Posterior cingulate gyrus (tissue), 11 donors: ENCODE results near the gene SDK1.
"Not testable (repeated sequence)": the region's sequence is repeated elsewhere in the genome, so short reads cannot be mapped to it uniquely, and the experiment has no call there.

Source experiments
- DNase-seq, 10 donors: peaks; one replicate each; pipeline versions ENCODE4 v3.0.0 to v3.0.0-alpha.2; 2020 to 2021; ENCODE audit warnings: mixed read lengths in 3 of 10
- intact Hi-C: fragments of 100-400 bp; cut with DNase I; formaldehyde crosslinking; loops from one replicate; pipeline ENCODE4 v1.15.1; 2023

SDK1 gene

DNA sequence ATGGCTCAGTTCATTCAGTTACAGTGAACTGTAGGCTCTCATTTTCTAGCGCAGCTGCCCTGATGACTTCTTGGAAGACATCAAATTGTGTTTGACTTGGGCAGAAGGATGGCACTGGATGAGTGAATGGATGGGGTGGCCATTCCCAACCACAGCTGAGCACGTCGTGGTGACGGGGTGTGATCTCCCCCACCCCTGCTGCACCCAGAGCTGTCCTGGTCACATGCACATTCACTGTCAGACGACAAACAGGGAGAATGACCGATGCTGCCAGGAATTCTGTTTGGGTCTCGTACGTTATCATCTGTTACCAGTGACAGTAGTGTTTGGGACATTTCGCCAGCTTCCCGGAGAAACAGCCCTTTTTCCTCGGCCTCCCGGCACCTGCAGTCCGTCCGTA, 623.2 kb downstream of the SDK1 start:
- intact Hi-C loops: no loop called here
- peak in 1 of 10 donors; percentile 14 for DNase-seq

DNA sequence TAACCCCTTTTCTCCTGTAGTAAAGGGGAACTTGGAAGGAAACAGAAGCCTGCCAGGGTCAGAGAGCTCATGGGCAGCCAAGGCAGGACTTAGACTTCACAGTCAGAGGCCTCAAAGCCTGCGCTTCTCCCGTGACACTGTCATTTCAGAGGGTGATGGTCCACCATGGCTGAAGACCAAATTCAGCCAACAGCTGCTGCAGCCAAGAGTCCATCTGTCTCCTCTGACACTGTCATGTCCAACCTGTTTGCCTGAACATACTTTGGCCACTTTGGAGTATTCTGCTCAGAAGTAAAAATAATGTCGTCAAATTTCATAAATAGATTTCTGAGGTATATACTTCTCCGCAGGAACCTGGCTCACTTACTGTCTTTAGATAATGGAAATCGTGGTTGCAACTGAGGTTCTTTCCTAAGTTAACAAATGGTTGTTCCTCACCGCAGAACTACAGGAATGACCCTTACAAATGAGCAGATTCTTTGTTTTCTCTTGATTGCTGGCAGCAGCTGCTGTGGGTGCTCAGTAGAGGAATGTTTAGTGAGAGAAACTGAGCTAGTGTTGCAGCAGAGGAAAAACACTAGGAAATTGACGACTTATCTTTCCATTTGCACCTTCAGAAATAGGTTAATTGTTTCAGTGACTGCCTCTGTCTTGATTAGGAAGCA, 626.5 kb downstream of the SDK1 start:
- intact Hi-C loops: no loop called here
- no peak for DNase-seq

DNA sequence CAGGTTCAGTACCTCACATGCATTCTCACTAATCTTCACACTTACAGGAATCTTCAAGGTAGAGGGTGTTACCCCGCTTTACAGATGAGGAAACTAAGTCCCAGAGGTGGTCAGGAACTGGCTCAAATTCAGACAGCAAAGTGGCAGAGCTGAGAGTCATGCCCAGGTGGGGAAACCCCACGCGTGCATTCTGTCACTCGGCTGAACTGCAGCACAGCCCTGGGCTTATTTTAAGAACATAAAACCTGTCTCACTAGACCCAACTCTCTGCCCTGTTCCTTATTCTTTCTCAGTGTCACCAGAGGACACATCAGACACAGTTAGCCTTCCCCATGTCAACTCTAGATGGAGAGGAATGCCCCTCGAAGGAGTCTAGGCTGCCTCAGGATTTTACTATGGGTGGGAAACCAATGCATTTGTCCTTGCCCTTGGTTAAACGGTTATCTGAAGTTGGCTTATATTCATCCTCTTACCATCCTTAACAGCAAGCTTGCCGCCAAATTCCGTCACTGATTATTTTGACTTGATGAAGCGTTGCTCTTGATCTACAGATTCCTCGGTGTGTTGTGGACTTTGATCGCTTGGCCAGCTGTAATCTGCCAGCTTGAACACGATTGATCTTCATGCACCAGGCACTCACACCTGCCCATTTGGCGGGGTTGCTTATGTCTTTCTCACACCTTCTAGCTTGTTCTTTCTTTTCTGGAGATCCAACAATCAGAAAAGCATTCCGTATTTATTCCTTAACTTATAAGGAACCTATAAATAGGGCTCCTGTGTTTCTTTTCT, 627.9 kb downstream of the SDK1 start:
- intact Hi-C loops: no loop called here
- no peak for DNase-seq

DNA sequence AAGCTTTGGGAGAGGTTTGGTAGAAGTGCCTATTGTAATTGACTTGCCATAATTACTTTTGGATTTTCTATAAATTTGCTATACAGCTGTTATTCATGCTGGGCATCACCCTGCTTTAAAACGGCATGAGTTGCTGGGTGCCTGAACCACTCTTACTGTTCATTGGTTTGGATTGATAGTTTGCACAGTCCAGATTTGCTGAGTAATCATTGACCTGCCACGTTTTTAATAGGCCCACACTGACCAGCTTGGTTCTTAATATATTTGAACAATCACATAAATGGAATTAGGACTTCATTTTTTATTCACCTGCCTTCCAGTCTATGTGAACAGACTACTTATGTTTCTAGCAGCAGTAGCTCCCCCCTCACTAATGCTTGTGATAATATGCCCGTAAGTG, 630.8 kb downstream of the SDK1 start:
- DNase-seq: no peak
- intact Hi-C loops: no loop called here

DNA sequence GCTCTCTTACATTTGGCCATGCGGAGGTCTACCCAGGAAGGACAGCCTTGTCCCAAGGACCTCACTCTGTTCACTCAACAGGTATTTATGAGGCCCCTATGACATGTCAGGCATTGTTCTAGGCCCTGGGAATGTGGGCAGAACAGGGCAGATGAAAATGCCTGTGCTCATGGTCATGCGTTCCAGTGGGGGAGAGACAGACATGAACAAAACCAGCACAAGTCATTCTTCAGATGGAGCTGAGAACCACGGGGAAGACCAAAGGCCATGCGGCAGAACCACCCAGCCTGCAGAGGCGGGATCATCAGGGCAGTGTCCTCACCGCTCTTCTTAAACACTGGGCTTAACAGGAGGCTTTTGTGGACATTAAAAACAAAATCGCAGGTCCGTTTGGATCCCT, 636.1 kb downstream of the SDK1 start:
- intact Hi-C loops: no loop called here
- peak in 1 of 10 donors; percentile 33 for DNase-seq

DNA sequence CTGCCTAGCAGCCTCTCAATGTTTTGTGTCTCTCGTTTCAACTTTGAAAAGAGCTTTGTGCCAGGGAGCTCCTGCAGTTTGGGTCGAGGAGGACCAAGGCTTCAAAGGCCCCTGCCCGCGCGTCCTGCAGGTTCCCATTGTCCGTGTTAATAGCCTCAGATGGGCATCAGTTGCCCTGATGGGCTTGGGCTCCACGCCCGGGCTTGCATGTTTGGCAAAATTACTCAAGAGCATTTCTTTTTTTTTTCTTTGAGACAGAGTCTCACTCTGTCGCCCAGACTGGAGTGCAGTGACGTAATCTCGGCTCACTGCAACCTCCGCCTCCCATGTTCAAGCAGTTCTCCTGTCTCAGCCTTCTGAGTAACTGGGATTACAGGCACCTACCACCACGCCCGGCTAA, 636.6 kb downstream of the SDK1 start:
- intact Hi-C loops: no loop called here
- peak in 3 of 10 donors; percentile 14 to 80 (median 64) for DNase-seq

DNA sequence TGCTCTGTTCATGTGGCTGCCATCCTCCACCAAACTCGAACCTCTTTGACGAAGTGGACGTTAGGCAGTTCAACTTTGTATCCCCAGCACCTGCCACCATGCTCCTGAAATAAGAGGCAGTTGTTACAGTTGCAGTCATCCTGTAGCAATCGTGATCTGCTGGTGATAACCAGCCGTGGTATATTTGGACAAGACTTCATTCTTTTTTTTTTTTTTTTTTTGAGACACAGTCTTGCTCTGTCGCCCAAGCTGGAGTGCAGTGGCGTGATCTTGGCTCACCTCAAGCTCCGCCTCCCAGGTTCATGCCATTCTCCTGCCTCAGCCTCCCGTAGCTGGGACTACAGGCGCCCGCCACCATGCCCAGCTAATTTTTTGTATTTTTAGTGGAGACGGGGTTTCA, 640.7 kb downstream of the SDK1 start:
- DNase-seq, intact Hi-C loops: not testable (repeated sequence)

DNA sequence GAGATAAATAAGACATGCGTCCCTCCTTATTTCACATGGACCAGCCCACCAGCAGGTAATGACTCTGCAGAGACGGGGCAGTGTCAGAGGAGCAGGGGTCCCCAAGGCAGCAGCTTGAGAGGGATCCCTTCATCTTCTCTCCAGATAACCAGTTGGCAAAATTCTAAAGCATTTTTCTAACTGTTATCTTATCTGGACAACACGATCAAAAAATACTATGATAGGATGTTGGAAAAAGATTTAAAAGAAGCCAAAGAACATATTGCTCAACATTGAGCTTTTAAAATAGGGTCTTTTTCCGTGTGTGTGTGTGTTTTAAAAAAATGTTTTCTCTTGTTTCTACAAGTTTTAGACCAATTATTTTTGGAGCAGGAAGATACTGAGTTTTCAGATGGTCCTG, 641.2 kb downstream of the SDK1 start:
- no peak for DNase-seq
- intact Hi-C loops: no loop called here

DNA sequence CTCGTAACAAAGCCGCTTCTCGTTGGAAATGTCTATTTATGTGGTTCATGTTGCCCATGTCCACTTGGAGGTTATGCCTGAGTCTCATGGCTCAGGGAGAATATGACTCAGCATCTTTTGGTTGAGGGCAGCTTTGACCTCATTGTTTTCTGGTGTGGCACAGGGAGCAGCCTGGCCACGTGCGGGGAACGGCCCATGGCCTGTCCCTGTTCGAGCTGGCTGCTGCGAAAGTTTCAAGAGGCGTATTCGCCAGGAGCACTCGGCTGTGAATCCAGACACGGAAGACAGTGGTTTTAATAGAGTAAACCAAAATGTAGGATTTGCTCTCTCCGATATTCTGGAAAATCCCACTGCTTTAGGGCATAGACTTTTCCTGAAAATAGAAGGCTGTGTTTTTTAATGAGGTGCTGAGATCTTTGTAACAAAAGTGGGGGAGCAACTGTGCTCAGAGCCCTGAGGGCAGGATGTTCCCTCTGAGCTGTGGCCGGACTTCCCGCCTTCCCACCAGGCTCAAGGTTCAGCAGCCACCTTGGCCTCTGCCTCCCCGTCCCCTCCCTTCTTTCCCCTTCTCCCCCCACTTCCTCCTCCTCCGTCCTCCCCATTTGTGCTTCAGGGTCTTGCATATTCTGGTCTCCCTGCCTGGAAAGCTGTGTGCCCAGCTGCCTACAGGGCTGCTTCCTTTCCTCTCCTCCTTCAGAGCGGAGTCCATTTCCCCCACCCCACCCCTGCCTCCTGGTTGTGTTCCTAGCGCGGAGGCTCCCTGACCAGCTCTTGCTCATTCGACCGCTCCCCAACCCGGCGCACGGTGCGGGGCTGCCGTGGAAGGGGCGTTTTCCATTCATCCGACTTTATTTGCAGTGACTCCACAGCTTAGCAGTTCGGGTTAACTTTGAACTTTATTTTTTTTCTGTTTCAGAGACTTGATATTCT, 642.0 kb downstream of the SDK1 start:
- peak in 2 of 10 donors; percentile 65 to 75 for DNase-seq
- intact Hi-C loops: no loop called here

DNA sequence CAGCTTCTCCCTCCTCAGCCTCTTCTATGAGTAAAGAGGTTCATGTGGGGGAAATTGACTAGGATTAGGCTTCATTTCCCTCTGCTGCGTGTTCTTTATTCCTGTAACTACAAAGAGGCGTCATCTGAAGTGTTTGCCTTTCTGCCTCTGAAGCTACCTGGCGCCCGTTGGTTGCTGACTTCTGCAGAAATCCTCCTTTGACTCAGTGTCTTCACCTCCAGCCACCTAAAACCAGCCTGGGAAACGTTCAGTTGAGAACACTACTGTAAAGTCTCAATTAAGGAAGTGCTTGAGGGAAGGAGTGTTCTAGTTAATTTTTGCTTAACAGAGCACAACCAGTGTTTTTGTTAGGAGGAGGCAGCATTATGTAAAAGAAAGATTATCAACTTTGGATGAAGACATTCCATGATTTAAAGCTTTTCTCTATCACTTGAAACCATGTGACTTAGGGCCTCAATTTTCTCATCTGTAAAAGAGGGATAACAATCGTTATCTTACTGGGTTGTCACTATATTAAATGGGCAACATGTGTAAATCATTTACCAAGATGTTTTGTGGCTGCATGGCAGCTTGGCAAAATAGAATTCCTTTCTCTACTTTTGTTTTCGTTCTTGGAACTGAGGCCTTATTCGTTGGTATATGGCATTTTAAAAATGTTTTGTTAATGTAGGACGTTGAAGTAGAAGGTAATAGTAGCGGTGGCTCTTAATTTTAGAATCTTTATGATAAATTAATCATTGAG, 642.9 kb downstream of the SDK1 start:
- no peak for DNase-seq
- intact Hi-C loops: no loop called here

DNA sequence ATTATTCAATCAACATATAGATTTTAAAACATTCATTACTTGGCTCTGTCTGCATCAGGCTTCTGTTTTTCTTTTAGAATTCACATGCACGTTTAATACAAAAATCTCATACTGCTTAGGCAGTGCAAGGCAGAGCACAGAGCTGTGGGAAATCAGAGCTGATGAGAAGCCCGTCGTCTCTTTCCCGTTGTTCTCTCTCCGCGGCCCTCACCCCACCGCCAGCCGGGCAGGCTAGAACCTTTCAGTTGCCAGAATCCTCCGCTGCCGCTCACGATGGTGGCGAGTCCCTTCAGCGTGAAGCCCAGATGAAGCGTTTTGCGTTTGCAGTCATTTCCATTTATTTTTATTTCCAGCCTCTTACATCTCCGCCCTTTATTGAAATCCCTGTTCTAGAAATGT, 648.2 kb downstream of the SDK1 start:
- DNase-seq: peak in 5 of 10 donors; percentile 21 to 87 (median 31)
- intact Hi-C loops: no loop called here

DNA sequence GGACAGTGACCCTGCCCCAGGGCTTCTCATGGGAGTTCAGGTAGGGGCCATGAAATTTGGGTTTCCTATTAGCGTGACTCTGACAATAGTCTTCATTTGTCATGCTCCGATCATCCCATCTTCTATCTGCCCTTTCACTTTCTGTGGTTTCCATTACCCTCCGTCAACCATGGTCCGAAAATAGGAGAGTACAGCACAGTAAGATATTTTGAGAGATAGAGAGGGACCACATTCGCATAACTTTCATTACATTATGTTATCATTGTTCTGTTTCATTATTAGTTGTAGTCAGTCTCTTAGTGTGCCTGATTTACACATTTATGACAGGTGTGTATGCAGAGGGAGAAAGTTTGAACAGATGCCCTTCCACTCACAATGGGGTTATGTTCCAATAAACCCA, 649.2 kb downstream of the SDK1 start:
- DNase-seq: no peak
- intact Hi-C loops: no loop called here

DNA sequence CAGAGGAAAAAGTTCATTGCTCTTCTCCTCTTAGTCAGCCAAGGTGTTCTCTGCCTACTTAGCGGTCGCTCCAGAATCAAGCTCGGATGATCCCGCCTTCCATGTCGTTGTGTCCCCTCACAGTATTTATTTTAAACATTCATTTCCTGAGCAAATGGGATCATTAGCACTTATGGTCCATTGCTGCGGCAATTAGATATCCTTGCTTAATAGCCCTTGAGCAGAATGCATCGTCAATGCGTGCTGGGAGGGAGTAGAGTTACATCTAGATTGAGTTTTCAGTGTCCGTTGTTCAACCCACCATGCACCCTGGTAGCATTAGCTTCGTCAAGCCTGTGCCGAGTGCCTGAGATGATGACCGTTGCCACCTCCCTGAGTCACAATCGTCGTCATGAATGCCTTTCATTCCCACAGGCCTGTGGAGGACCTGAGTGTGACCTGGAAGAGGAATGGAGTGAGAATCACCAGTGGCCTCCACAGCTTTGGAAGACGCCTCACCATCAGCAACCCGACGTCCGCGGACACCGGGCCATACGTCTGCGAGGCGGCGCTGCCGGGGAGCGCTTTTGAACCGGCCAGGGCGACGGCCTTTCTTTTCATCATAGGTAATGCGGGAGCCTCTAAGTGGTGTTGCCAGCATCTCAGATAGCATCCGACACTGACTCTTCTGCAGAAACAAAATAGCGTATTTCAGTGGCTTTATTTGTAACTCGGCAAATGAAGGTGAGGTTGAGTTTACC, 650.4 kb downstream of the SDK1 start:
- peak in 1 of 10 donors; percentile 55 for DNase-seq
- intact Hi-C loops: no loop called here

DNA sequence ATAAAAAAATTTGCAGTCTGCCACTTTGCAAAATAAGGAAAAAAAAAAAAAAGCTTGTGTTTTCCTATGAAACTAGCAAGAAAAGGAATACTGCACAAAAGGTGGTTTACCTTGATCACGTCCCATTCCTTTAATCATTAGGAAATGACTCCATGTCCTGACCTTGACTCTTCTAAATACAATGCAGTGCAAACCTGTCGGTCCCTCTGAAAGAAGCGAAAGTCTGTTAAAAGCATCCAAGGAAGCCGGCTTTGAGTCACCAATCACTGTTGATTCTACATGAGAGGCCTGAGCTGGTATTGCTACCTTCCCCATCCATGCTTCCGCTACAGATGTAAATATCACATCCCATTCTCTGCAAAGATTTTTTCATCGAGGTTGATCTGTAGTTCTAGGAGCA, 652.1 kb downstream of the SDK1 start:
- intact Hi-C loops: no loop called here
- no peak for DNase-seq

DNA sequence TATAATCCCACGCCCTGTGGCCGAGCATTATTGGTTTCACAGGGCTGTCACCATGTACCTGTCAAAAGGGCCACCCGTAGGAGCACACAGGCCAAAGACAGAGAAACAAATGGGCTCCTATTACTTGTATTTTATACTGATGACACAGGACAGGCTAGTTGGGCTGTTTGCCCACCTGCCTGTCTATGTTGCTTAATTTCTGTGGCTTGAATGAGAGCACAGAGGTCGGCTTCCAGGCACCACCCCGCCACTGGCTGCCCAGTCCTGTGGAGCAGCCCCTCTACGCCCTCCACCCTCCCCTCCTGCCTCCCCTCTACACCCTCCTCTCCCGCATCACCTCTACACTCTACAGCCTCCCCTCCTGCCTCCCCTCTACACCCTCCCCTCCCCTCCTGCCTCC, 652.9 kb downstream of the SDK1 start:
- peak in 1 of 10 donors; percentile 20 for DNase-seq
- intact Hi-C loops: no loop called here

DNA sequence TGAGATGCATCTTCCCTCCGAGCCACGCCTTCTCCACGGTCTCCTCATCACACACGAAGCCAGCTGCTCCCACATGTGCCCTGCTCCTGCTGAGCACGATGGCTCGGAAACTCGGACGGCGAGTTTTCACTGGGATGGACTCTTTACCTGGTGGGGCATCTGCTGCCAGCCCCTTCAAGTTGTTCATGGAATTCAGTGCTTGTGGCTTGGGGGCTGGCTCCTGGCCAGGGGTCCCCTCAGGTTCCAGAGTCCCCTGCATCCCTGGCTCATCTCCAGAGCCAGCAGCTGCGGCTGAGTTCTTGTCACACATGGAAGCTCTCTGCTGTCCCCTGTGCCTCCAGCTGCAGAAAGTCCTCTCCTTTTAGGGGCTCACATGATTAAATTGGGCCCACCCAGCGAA, 654.0 kb downstream of the SDK1 start:
- peak in 2 of 10 donors; percentile 55 to 77 for DNase-seq
- intact Hi-C loops: no loop called here

DNA sequence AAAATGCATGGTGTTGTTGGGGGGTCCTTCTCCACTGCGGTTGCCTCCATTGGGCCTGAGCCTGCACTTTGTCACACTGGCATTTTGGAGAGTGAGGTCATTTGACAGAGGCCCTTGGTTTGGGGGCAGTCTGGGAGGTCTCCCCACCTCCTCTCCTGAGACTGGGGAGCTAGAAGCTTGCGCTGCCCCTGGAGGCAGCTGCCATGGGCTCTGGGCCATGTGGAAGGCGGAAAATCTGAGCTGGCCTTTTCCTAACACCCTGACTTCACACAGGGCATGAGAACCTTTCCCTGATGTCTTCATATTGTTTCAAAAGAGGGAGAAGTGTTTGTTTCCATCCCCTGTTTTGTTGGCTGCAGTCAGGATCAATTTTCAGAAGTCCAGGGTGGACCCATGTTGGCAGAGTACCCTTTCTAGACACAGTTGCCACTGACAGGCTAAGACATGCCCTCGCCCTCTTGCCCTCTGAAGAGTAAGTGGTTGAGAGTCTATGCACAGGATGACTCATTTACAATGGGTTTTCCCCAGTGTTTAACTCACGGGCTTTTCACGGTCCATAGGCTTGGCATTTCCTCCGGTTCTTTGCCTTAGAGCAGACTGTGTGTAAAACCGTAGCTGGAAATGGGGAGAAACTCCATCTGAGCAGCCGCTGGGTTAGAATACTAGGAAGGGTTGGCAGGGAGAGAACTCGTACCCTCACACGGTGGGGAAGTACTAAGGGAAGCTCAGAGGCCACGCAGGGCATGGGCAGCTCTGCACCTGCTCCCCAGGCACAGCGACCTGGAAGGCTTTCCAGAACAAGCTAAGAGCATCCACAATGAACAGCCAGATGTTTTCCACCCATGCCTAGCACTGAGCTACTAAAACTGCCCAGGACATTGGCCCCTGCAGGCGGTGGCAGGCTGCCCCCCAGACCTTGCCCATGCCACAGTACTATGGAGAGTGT, 655.0 kb downstream of the SDK1 start:
- peak in 2 of 10 donors; percentile 39 to 43 for DNase-seq
- intact Hi-C loops: no loop called here

DNA sequence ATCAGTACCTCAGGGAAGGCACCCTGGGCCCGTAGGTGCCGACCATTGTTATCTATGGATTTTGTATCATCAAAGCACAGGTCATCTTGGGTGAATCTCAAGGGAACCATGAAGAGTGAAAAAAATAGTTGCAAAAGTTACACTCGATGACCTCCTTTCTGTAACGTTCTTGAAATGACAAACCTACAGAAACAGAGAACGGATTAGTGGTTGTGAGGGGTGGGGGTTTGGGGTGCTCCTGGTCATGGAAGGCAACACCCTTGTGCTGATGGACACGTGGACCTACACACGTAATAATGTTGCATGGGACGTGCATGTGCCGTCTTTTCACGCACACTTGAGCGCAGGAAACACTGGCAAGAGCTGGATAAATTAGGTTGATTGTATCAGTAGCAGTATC, 655.9 kb downstream of the SDK1 start:
- intact Hi-C loops: no loop called here
- DNase-seq: no peak
